ENCODE data around the gene KRIT1.

- TF ChIP-seq, protein P1, sequence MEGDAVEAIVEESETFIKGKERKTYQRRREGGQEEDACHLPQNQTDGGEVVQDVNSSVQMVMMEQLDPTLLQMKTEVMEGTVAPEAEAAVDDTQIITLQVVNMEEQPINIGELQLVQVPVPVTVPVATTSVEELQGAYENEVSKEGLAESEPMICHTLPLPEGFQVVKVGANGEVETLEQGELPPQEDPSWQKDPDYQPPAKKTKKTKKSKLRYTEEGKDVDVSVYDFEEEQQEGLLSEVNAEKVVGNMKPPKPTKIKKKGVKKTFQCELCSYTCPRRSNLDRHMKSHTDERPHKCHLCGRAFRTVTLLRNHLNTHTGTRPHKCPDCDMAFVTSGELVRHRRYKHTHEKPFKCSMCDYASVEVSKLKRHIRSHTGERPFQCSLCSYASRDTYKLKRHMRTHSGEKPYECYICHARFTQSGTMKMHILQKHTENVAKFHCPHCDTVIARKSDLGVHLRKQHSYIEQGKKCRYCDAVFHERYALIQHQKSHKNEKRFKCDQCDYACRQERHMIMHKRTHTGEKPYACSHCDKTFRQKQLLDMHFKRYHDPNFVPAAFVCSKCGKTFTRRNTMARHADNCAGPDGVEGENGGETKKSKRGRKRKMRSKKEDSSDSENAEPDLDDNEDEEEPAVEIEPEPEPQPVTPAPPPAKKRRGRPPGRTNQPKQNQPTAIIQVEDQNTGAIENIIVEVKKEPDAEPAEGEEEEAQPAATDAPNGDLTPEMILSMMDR (IDR thresholded peaks at IDR 0.05): no peak
- peak; percentile 69 to 86 for TF ChIP-seq POLR2AphosphoS5 (IDR thresholded peaks at IDR 0.05; ENCODE audit: insufficient read depth in 1 of 2, low read depth in 1 of 2)
Observed at GRCh38 chr7:92245487-92246359, at the start of gene KRIT1, which contains the start of gene ANKIB1.
